GM12892 (cell line): ENCODE measurements around the gene EPOP.

Source experiments
- DNase-seq: peaks from one replicate; pipeline ENCODE4 v3.0.0; 2011; ENCODE audit not compliant: insufficient read length
- FAIRE-seq: peaks from 2 replicates; lab custom pipeline; 2011; peaks lifted over from hg19 to GRCh38; lab: Jason Lieb, UNC
- POLR2A ChIP-seq: IDR thresholded peaks from 2 replicates; pipeline ENCODE4 v1.6.1; 2011; ENCODE audit warnings: low read depth, low read length, control low read depth
- POLR2AphosphoS5 ChIP-seq: IDR thresholded peaks from 2 replicates; pipeline ENCODE4 v1.6.1; 2011; ENCODE audit warnings: low read depth, low read length, control low read depth
- TAF1 ChIP-seq: IDR thresholded peaks from 2 replicates; pipeline ENCODE4 v1.6.1; 2011; ENCODE audit warnings: low read depth, mild to moderate bottlenecking, control low read depth, low read length, borderline replicate concordance

EPOP gene

GRCh38 chr17:38711792-38712571 is 37.2 kb upstream of the EPOP start:
- DNase-seq = no peak
- peak; percentile 52; the same call in 1 of the 2 replicates for TF ChIP-seq POLR2AphosphoS5
- TF ChIP-seq POLR2A = no peak
- no peak for TF ChIP-seq TAF1
- no peak for FAIRE-seq

DNA sequence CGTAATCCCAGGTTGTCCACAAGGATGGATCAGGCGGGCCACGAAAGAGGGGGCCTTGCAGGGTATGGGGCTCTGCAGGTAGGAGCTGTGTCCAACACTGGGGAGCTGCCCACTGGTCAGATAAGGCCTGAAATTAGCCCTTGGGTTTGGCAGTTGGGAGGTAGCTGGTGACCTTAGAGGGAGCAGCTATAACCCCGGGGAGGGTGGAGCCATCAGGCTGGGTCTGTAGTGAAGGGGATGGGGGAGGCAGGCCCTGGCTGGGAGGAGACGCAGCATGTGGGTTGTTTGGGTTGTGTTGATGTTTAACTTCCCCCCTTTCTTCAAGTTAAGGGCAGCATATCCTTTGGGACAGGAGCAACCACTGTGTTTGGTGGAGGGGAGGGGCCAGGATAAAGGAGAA is 36.2 kb upstream of the EPOP start:
- FAIRE-seq (no peak), DNase-seq (no peak)
- no peak for TF ChIP-seq TAF1
- no peak for TF ChIP-seq POLR2A
- TF ChIP-seq POLR2AphosphoS5 = no peak

- DNase-seq (no peak), FAIRE-seq (no peak)
- no peak for TF ChIP-seq POLR2AphosphoS5
- TF ChIP-seq POLR2A = 0 out of 2 replicates have a peak, but pooled peaks have one; percentile 11
- TF ChIP-seq TAF1 = no peak
Measured at GRCh38 chr17:38710604-38710962, 35.8 kb upstream of the EPOP start.

DNA sequence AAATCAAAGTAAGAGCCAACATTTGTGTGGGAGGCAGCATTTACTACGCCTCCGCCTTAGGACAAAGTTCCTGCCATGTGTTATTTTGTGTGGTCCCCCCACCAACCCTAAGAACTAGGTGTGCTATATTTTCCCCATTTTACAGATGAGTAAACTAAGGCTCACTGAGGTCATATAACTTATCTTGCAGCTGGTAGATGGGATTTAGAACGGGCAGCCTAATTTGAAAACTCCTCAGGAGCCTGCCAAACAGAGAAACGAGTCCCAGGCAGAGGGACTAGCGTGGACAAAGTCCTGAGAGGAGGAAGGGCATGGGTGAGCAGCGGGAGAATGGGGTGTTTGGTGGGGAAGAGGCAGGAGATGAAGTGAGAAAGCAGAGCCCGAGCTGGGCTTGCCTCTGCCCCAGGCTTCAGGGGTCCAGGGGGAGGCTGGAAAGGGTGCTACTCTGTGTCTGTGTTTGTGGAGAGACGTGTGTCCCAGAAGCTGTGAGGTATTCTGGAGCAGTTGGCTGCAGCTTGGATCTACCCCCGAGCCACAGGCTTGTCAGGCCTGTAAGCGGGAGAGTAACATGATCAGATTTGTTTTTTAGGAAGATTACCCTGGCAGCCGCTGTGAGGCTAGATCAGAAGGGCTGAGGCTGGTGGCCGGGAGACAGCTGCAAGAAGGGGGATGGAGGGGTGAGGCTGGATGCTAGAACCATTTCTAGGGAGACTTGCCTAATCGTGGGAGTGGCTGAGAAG is 35.3 kb upstream of the EPOP start:
- TF ChIP-seq POLR2AphosphoS5 (no peak), POLR2A (no peak), TAF1 (no peak)
- no peak for FAIRE-seq
- DNase-seq = peak; percentile 9

- no peak for FAIRE-seq
- TF ChIP-seq TAF1 (no peak), POLR2AphosphoS5 (no peak), POLR2A (no peak)
- peak; percentile 6 for DNase-seq
Measured at GRCh38 chr17:38709104-38709820, 34.5 kb upstream of the EPOP start.

DNA sequence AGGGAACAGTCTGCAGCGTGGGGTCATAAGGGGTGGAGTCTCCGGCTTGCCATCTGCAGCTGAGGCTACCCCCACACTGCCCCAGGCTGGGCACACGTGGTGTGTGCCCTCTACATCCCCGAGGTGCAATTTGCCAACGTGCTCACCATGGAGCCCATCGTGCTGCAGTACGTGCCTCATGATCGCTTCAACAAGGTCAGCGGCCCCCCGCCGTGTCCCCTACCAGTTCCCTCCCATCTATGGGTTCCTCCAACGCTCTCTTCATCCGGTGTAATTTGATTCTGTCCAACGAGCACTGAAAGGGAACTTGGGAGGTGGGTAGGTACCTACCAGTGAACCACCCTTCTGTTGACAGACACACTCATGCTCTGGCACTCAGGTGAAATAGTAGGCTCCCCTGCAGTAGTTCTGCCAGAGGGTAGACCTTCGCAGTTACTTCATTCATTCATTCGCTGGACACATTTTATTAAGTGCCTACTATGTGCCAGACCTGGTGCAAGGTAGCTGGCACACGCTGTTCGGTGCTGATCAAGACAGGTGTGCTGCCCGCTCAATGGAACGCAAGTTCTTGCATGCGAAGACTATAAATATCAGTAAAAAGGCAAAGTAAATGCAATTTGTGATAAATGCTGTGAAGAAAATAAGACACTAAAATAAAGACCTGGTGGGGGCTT is 33.1 kb upstream of the EPOP start:
- TF ChIP-seq POLR2AphosphoS5 (no peak), POLR2A (no peak), TAF1 (no peak)
- no peak for DNase-seq
- FAIRE-seq = no peak

- FAIRE-seq = no peak
- peak; percentile 39 for DNase-seq
- TF ChIP-seq POLR2A (no peak), TAF1 (no peak), POLR2AphosphoS5 (no peak)
Measured at GRCh38 chr17:38706505-38707216, 31.9 kb upstream of the EPOP start.

DNA sequence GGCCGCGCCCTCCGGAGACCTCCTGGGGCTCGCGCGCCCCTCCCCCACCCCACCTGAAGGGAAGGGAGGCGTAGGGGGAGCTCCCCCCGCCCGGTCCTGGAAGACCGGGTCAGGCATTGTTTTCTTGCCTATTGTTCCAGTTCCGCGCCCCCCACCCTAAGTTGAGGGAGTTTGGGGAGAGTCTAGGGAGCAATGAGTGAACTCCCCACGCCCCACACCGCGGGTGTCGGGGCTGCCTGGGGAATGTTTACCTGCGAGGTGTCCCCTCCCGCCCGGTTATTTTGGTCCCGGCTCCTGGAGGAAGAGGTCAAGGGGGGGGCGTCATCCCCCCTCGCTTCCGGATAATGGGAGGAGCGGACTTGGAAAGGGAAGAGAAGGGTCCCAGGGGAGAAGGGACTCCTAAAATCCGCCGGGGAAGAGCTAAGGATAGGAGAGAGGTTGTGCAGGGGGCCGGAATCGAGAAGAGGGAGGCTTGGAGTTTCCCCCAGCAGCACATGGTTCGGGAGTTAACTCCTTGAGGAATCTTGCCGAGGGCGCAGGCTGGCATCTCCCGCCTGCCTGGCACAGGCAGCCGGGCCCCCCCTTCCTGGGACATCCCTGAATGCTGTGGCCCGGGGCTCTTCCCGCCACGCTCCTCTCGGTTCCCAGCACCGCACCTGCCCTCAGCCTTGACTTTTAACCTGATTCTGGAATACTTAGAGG is 31.2 kb upstream of the EPOP start:
- FAIRE-seq = no peak

DNA sequence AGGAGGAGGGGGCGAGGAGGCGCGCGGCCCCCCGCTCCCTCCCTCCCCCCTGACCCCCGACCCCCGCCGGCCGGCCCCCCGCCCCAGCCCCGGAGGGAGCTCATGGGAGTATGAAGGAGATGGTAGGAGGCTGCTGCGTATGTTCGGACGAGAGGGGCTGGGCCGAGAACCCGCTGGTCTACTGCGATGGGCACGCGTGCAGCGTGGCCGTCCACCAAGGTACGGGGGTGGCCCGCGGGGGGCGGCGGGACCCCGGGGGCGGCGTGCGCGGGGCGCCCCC is 30.7 kb upstream of the EPOP start:
- no peak for TF ChIP-seq TAF1
- TF ChIP-seq POLR2A = no peak
- TF ChIP-seq POLR2AphosphoS5 = no peak
- DNase-seq (no peak), FAIRE-seq (no peak)

More for the DNA sequence above, 31.2 kb upstream of the EPOP start:
- peak; percentile 48 for DNase-seq
- TF ChIP-seq POLR2A (no peak), POLR2AphosphoS5 (no peak), TAF1 (no peak)

DNA sequence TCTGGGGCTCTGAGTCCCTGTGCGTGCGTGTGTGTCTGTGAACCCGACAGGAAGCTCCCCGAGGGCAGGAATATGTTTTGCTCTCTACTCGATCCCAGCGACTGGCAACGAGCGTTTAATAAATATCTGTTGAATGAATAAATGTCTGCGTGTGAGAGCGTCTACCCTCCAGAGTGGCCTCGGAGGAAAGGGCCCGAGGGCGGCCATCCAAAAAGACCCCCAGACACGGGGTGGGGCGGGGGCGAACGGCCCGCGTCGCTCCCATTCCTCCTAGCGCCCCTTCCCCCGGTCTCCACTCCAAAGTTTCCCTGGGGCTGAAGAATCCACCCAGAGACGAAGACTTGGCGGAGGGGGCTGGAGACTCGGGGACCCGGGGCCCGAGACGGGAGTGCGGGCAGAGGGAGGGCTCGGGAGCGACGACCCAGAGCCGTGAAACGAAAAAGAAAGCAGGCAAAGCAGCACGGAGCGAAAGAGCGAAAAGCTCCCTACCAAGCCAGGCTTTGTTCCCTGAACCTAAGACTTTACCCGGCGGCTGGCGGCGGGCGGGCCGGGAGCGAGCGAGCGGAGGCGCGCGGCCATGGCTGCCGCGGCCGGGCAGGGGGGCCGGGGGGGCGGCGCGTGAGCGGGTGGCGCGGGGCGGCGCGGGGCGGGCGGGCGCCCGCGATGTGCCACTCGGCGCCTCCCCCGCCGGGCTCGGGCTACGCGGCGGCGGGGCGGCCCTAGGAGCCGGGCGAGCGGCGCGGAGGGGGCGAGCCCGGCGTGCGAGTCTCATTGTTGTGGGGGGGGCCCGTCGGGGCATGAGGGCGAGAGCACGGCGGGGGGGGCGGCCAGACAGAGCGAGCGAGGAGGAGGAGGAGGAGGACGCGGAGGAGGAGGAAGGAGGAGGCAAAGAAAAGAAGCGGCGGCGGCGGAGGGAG is 30.1 kb upstream of the EPOP start, which contains the start of gene MLLT6:
TSS of gene MLLT6 (plus strand) at position 668 of the 917 bp plus-strand sequence. CDS start 360 bp downstream, outside the sequence.
- FAIRE-seq (no peak), DNase-seq (peak; percentile 69)
- TF ChIP-seq POLR2A (peak; percentile 30; the same call in 1 of the 2 replicates), POLR2AphosphoS5 (no peak), TAF1 (peak; percentile 73; the same call in 1 of the 2 replicates)
